Gastroesophageal sphincter (tissue), 4 donors: ENCODE data around the gene TRERF1. TPM values are rescaled to one million over a fixed set of nuclear protein-coding genes. Genes with fewer than 3 reads are reported as not detected.

Source experiments
- ATAC-seq: fragments of 150-250 bp; one replicate; pipeline ENCODE4 v1.9.1; 2016; ENCODE audit warnings: mild to moderate bottlenecking, moderate library complexity
- H3K27ac ChIP-seq, 4 donors: fragments of 200-600 bp; sonication (generic) in 3 of 4; 1 replicate in 3 of 4; 2 replicates in 1 of 4; pipeline ENCODE4 v1.5.1; 2016 to 2019
- H3K27me3 ChIP-seq: fragments of 200-600 bp; sonication (generic); one replicate; pipeline ENCODE4 v1.5.1; 2019
- H3K36me3 ChIP-seq, 2 donors: fragments of 200-600 bp; sonication (generic); one replicate each; pipeline ENCODE4 v1.5.1; 2019; ENCODE audit warnings: control low read depth in 1 of 2
- H3K4me1 ChIP-seq, 3 donors: fragments of 200-600 bp; sonication (generic); 1 replicate in 2 of 3; 2 replicates in 1 of 3; pipeline ENCODE4 v1.5.1; 2016 to 2019; ENCODE audit warnings: control low read depth in 2 of 3
- H3K4me3 ChIP-seq, 2 donors: fragments of 200-600 bp; sonication (generic); one replicate each; pipeline ENCODE4 v1.5.1; 2019; ENCODE audit warnings: mild to moderate bottlenecking in 1 of 2, moderate library complexity in 1 of 2
- H3K9me3 ChIP-seq, 3 donors: fragments of 200-600 bp; sonication (generic); one replicate each; pipeline ENCODE4 v1.5.1; 2017 to 2019; ENCODE audit warnings: control low read depth in 2 of 3
- EP300 ChIP-seq: sonication (generic); formaldehyde crosslinking; IDR thresholded peaks from one replicate; pipeline ENCODE4 v1.6.1; 2017; ENCODE audit warnings: antibody characterized with exemption, mild to moderate bottlenecking
- POLR2A ChIP-seq, 2 donors: fragments of 450-650 bp; IDR thresholded peaks; one replicate each; pipeline ENCODE4 v1.6.1; 2017; ENCODE audit warnings: antibody characterized with exemption in 2 of 2, mild to moderate bottlenecking in 2 of 2, moderate library complexity in 1 of 2
- POLR2AphosphoS5 ChIP-seq: sonication (generic); formaldehyde crosslinking; IDR thresholded peaks from one replicate; pipeline ENCODE4 v1.6.1; 2017; ENCODE audit warnings: antibody characterized with exemption
- WGBS, 2 donors: methylation state at CpG; one replicate each; pipeline ENCODE4 v1.1.5; 2018; ENCODE audit warnings: low coverage in 1 of 2; 5-methylcytosine and 5-hydroxymethylcytosine counted together
- total RNA-seq, 4 donors: library from RNA; depleted of rRNA; stranded (reverse); fragments of >200 nt; gene quantifications; one replicate each; pipeline ENCODE4 v1.1.0, GENCODE V29; 2016
- TF ChIP-seq, protein P1 (sequence below), 4 experiments: fragments of 200-600 bp in 2 of 4; fragments of 450-650 bp in 2 of 4; sonication (generic) in 1 of 4; IDR thresholded peaks; one replicate each; pipeline ENCODE4 v1.5.1; 2017 to 2019; ENCODE audit warnings: antibody characterized with exemption in 4 of 4, mild to moderate bottlenecking in 2 of 4, moderate library complexity in 2 of 4

TRERF1 gene
- total RNA-seq, 4 donors from 2014 or later: 3.2 to 7.4 (median 5.4) TPM

DNA sequence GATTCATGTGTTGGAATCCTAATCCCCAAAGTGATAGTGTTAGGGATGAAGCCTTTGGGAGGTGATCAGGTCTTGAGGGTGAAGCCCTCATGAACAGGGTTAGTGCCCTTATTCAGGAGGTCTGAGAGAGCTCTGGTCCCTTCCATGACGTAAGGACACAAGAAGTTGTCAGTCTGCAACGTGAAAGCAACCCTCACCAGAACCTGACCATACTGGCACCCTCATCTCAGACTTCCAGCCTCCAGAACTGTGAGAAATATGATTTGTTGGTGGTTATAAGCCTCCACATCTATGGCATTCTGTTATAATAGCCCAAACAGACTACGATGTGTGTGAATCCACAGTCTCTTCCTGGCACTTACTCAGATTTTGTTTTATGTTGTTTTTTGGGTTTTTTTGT is 90.7 kb downstream of the TRERF1 start:
- Histone ChIP-seq H3K36me3 (peaks cover 0 to 15% of the 10 kb centered on the region in 2 donors), H3K27ac (no peak overlapping the region), H3K4me3 (no peak overlapping the region), H3K4me1 (peaks cover 0 to 16% (median 0%) of the 10 kb centered on the region in 3 donors), H3K27me3 (no peaks in the 10 kb centered on the region), H3K9me3 (no peaks in the 10 kb centered on the region)
- WGBS, 2 donors: 100% methylated on average over 1 of the region's 3 CpGs
- no peak for TF ChIP-seq POLR2AphosphoS5
- TF ChIP-seq POLR2A (IDR thresholded peaks at IDR 0.05): no peak
- TF ChIP-seq, protein P1, sequence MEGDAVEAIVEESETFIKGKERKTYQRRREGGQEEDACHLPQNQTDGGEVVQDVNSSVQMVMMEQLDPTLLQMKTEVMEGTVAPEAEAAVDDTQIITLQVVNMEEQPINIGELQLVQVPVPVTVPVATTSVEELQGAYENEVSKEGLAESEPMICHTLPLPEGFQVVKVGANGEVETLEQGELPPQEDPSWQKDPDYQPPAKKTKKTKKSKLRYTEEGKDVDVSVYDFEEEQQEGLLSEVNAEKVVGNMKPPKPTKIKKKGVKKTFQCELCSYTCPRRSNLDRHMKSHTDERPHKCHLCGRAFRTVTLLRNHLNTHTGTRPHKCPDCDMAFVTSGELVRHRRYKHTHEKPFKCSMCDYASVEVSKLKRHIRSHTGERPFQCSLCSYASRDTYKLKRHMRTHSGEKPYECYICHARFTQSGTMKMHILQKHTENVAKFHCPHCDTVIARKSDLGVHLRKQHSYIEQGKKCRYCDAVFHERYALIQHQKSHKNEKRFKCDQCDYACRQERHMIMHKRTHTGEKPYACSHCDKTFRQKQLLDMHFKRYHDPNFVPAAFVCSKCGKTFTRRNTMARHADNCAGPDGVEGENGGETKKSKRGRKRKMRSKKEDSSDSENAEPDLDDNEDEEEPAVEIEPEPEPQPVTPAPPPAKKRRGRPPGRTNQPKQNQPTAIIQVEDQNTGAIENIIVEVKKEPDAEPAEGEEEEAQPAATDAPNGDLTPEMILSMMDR (IDR thresholded peaks at IDR 0.05): no peak
- no peak for TF ChIP-seq EP300
- no peak for ATAC-seq

DNA sequence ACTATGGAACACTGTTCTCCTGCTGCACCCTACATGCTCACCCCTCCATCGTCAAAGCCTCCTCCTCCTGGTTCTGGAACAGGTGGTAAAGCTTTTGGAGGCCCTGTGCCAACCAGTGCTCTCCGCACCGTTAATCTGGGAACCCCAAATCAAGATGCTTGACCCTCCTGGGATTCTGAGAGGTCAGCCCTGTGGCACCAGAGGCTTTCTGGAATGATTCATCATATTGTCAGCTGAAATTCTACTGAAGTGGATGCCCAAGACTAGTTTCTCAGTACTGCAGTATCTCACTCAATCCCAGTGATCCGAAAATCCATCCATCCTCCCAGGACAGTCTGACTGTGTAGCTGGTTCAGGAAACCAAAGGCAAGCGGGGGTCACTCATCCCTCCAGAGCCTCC is 92.7 kb downstream of the TRERF1 start:
- Histone ChIP-seq H3K4me3 (no peak overlapping the region), H3K9me3 (no peaks in the 10 kb centered on the region), H3K36me3 (peaks cover 0 to 15% of the 10 kb centered on the region in 2 donors), H3K27me3 (no peaks in the 10 kb centered on the region), H3K27ac (no peak overlapping the region), H3K4me1 (peaks cover 0 to 8% (median 0%) of the 10 kb centered on the region in 3 donors)
- ATAC-seq: no peak
- 100% methylated on average over 1 of the region's 5 CpGs; no CpG with 5 or more reads in 1 of the 2 donors for WGBS, 2 donors
- TF ChIP-seq POLR2A (IDR thresholded peaks at IDR 0.05) (no peak), EP300 (no peak), POLR2AphosphoS5 (no peak)
- TF ChIP-seq, protein P1 (IDR thresholded peaks at IDR 0.05): no peak

DNA sequence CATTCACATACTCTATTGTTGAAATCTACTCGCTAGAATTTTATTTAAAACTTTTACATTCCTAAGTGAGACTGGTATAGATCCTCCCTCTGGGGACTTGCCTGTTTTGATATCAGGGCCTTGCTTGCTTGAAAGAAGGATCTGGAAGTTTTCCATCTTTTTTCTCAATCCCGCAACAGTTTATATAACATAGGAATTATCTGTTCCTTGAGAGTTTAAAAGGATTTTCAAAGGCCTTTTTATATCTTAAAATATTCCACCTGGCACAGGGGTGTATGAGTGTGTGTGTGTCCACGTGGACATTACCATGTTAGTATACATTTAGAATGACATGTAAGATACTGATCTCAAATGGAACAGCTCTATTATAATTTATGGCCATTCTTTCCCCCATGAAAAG is 96.3 kb downstream of the TRERF1 start:
- ATAC-seq: no peak
- WGBS, 2 donors: 31 to 48% methylated on average over 3 of the region's 3 CpGs
- TF ChIP-seq, protein P1 (IDR thresholded peaks at IDR 0.05): no peak
- TF ChIP-seq EP300 (no peak), POLR2AphosphoS5 (no peak), POLR2A (IDR thresholded peaks at IDR 0.05) (no peak)
- H3K9me3 ChIP-seq: no peaks in the 10 kb centered on the region
- H3K4me3 ChIP-seq: no peak overlapping the region
- H3K27ac ChIP-seq: no peak overlapping the region
- H3K36me3 ChIP-seq: no peaks in the 10 kb centered on the region
- no peaks in the 10 kb centered on the region for H3K27me3 ChIP-seq
- peaks cover 0 to 8% (median 0%) of the 10 kb centered on the region in 3 donors for H3K4me1 ChIP-seq

DNA sequence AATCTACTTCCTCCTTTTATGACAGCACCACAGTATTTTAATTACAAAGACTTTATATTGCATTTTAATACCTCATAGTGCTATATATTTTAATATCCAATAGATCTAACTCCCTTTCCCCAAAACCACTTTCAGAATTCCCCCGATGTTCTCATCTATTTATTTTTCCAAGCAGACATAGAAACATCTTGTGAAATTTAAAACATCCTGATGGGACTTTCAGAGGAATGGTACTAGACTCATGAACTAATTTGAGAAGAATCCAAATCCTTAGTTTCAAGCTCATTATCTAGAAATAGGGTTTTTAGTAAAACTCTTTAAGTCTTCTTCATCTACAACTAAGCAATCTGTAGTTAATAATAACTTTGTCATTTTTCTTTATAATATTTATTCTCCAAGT is 97.0 kb downstream of the TRERF1 start:
- Histone ChIP-seq H3K4me1 (peaks cover 0 to 8% (median 0%) of the 10 kb centered on the region in 3 donors), H3K9me3 (no peaks in the 10 kb centered on the region), H3K36me3 (no peaks in the 10 kb centered on the region), H3K27ac (no peak overlapping the region), H3K4me3 (no peak overlapping the region), H3K27me3 (no peaks in the 10 kb centered on the region)
- 69 to 80% methylated on average over 1 of the region's 1 CpG for WGBS, 2 donors
- TF ChIP-seq, protein P1 (IDR thresholded peaks at IDR 0.05): no peak
- TF ChIP-seq POLR2A (IDR thresholded peaks at IDR 0.05) (no peak), POLR2AphosphoS5 (no peak), EP300 (no peak)
- ATAC-seq: no peak

DNA sequence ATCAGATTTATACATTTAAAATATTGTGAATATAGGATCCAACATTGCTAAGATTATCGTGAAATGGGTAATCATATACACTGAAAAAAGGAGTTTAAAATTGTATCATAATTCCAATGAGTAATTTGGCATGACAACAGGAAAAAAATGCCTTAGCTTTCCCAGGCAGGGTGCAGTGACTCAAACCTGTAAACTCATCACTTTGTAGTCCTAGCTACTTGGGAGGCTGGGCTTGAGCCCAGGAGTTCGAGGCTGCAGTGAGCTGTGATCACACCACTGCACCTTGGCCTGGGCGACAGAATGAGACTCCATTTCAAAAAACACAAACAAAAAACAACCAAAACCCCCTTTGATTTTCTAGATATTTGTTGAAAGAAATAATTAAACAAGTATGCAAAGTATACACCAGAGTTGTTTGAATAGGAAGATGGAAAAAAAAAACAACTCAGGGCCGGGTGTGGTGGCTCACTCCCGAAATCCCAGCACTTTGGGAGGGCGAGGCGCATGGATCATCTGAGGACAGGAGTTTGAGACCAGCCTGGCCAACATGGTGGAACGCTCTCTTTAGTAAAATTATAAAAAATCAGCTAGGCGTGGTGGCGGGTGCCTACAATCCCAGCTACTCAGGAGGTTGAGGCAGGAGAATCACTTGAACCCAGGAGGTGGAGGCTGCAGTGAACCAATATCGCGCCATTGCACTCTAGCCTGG is 98.7 kb downstream of the TRERF1 start:
- ATAC-seq: no peak
- no peak overlapping the region for H3K4me3 ChIP-seq
- TF ChIP-seq, protein P1 (IDR thresholded peaks at IDR 0.05): no peak
- no peak for TF ChIP-seq EP300
- no peak for TF ChIP-seq POLR2A (IDR thresholded peaks at IDR 0.05)
- TF ChIP-seq POLR2AphosphoS5: no peak
- H3K27ac ChIP-seq: no peak overlapping the region
- H3K36me3 ChIP-seq: no peaks in the 10 kb centered on the region
- H3K27me3 ChIP-seq: no peaks in the 10 kb centered on the region
- WGBS, 2 donors: 70 to 85% methylated on average over 4 to 11 of the region's 12 CpGs
- H3K9me3 ChIP-seq: no peaks in the 10 kb centered on the region
- H3K4me1 ChIP-seq: peaks cover 0 to 8% (median 0%) of the 10 kb centered on the region in 3 donors
